ENCODE measurements around the gene FCSK. TPM values are rescaled to one million over a fixed set of nuclear protein-coding genes. Genes with fewer than 3 reads are reported as not detected.

The FCSK gene
- total and polyA plus RNA-seq, 3 donors from 2014 or later: 12.4 to 36.3 (median 26.4) TPM

GRCh38 chr16:70478169-70478568 is 23.8 kb downstream of the FCSK start:
- intact Hi-C loops (cut with DNase I; ENCODE audit: low total_unique reads): no loop called here
- no peaks in the 10 kb centered on the region for H3K36me3 ChIP-seq (ENCODE audit: low read depth, missing control alignments)
- no peak overlapping the region for H3K4me3 ChIP-seq

GRCh38 chr16:70478912-70479341 is 24.5 kb downstream of the FCSK start:
- intact Hi-C loops (cut with DNase I; ENCODE audit: low total_unique reads): no loop called here
- no peak for DNase-seq
- 56 to 60% methylated on average over 2 to 10 of the region's 10 CpGs for WGBS, 2 donors

More at GRCh38 chr16:70478169-70478568, 23.8 kb downstream of the FCSK start:
- Histone ChIP-seq H3K27ac (no peak overlapping the region), H3K27me3 (no peaks in the 10 kb centered on the region), H3K9me3 (no peaks in the 10 kb centered on the region), H3K4me1 (no peaks in the 10 kb centered on the region)
- DNase-seq: no peak
- TF ChIP-seq POLR2A (IDR thresholded peaks at IDR 0.05): no peak
- TF ChIP-seq CTCF (IDR thresholded peaks at IDR 0.05): no peak
- 92% methylated on average over 8 of the region's 8 CpGs; no CpG with 5 or more reads in 1 of the 2 donors for WGBS, 2 donors

GRCh38 chr16:70480127-70481105 is 26.0 kb downstream of the FCSK start:
- no peak for DNase-seq
- no peaks in the 10 kb centered on the region for H3K4me1 ChIP-seq
- no peak overlapping the region for H3K4me3 ChIP-seq
- H3K27ac ChIP-seq: no peak overlapping the region
- intact Hi-C loops (cut with DNase I; ENCODE audit: low total_unique reads): no loop called here
- H3K36me3 ChIP-seq (ENCODE audit: low read depth, missing control alignments): no peaks in the 10 kb centered on the region
- TF ChIP-seq CTCF (IDR thresholded peaks at IDR 0.05): no peak
- TF ChIP-seq POLR2A (IDR thresholded peaks at IDR 0.05): no peak
- WGBS, 2 donors: 89 to 92% methylated on average over 13 to 17 of the region's 17 CpGs
- H3K9me3 ChIP-seq: no peaks in the 10 kb centered on the region
- H3K27me3 ChIP-seq: no peaks in the 10 kb centered on the region

More at GRCh38 chr16:70478912-70479341, 24.5 kb downstream of the FCSK start:
- no peaks in the 10 kb centered on the region for H3K9me3 ChIP-seq
- no peak for TF ChIP-seq POLR2A (IDR thresholded peaks at IDR 0.05)
- no peak for TF ChIP-seq CTCF (IDR thresholded peaks at IDR 0.05)
- H3K4me3 ChIP-seq: no peak overlapping the region
- no peaks in the 10 kb centered on the region for H3K36me3 ChIP-seq (ENCODE audit: low read depth, missing control alignments)
- H3K4me1 ChIP-seq: no peaks in the 10 kb centered on the region
- no peak overlapping the region for H3K27ac ChIP-seq
- no peaks in the 10 kb centered on the region for H3K27me3 ChIP-seq

- H3K9me3 ChIP-seq: no peaks in the 10 kb centered on the region
- no peaks in the 10 kb centered on the region for H3K36me3 ChIP-seq (ENCODE audit: low read depth, missing control alignments)
- no peaks in the 10 kb centered on the region for H3K4me1 ChIP-seq
- TF ChIP-seq CTCF (IDR thresholded peaks at IDR 0.05): no peak
- TF ChIP-seq POLR2A (IDR thresholded peaks at IDR 0.05): no peak
- 85 to 89% methylated on average over 7 of the region's 7 CpGs for WGBS, 2 donors
- DNase-seq: no peak
- H3K27me3 ChIP-seq: no peaks in the 10 kb centered on the region
- intact Hi-C loops (cut with DNase I; ENCODE audit: low total_unique reads): no loop called here
- H3K27ac ChIP-seq: no peak overlapping the region
- no peak overlapping the region for H3K4me3 ChIP-seq
Measured at GRCh38 chr16:70481929-70482536, 27.6 kb downstream of the FCSK start.

Data from testis (tissue), 3 donors.